ENCODE results near the gene ST13.

The ST13 gene

GRCh38 chr22:40889116-40889515 is 32.7 kb upstream of the ST13 start:
- no peak for TF ChIP-seq CTCF (IDR thresholded peaks at IDR 0.05; ENCODE audit: insufficient read depth, low read length, poor library complexity, severe bottlenecking)

GRCh38 chr22:40878922-40879321 is 22.5 kb upstream of the ST13 start:
- no peak for TF ChIP-seq CTCF (IDR thresholded peaks at IDR 0.05; ENCODE audit: insufficient read depth, low read length, poor library complexity, severe bottlenecking)
- no peak for DNase-seq (ENCODE audit: extremely low read depth, insufficient read length)
- Histone ChIP-seq H3K36me3 (ENCODE audit: control insufficient read depth, insufficient read depth, low read length) (peaks cover 3% of the 10 kb centered on the region), H3K4me3 (replicated peaks; ENCODE audit: low read depth, low read length) (no peak overlapping the region), H3K27me3 (replicated peaks; ENCODE audit: control insufficient read depth, insufficient read depth, low read length) (no peaks in the 10 kb centered on the region)

More at GRCh38 chr22:40889116-40889515, 32.7 kb upstream of the ST13 start:
- Histone ChIP-seq H3K36me3 (ENCODE audit: control insufficient read depth, insufficient read depth, low read length) (no peaks in the 10 kb centered on the region), H3K4me3 (replicated peaks; ENCODE audit: low read depth, low read length) (no peak overlapping the region), H3K27me3 (replicated peaks; ENCODE audit: control insufficient read depth, insufficient read depth, low read length) (no peaks in the 10 kb centered on the region)
- no peak for DNase-seq (ENCODE audit: extremely low read depth, insufficient read length)

- H3K27me3 ChIP-seq (replicated peaks; ENCODE audit: control insufficient read depth, insufficient read depth, low read length), result no peaks in the 10 kb centered on the region
- peaks cover 3% of the 10 kb centered on the region for H3K36me3 ChIP-seq (ENCODE audit: control insufficient read depth, insufficient read depth, low read length)
- no peak overlapping the region for H3K4me3 ChIP-seq (replicated peaks; ENCODE audit: low read depth, low read length)
- DNase-seq (ENCODE audit: extremely low read depth, insufficient read length), result no peak
- TF ChIP-seq CTCF (IDR thresholded peaks at IDR 0.05; ENCODE audit: insufficient read depth, low read length, poor library complexity, severe bottlenecking), result no peak
Measured at GRCh38 chr22:40877488-40877887, 21.0 kb upstream of the ST13 start.

GRCh38 chr22:40876907-40877306 is 20.5 kb upstream of the ST13 start:
- Histone ChIP-seq H3K4me3 (replicated peaks; ENCODE audit: low read depth, low read length) (no peak overlapping the region), H3K36me3 (ENCODE audit: control insufficient read depth, insufficient read depth, low read length) (peaks cover 2% of the 10 kb centered on the region), H3K27me3 (replicated peaks; ENCODE audit: control insufficient read depth, insufficient read depth, low read length) (no peaks in the 10 kb centered on the region)
- no peak for DNase-seq (ENCODE audit: extremely low read depth, insufficient read length)
- TF ChIP-seq CTCF (IDR thresholded peaks at IDR 0.05; ENCODE audit: insufficient read depth, low read length, poor library complexity, severe bottlenecking), result no peak

- H3K27me3 ChIP-seq (replicated peaks; ENCODE audit: control insufficient read depth, insufficient read depth, low read length), result no peaks in the 10 kb centered on the region
Measured at GRCh38 chr22:40875111-40875510, 18.7 kb upstream of the ST13 start.

More at GRCh38 chr22:40875111-40875510, 18.7 kb upstream of the ST13 start:
- Histone ChIP-seq H3K4me3 (replicated peaks; ENCODE audit: low read depth, low read length) (no peak overlapping the region), H3K36me3 (ENCODE audit: control insufficient read depth, insufficient read depth, low read length) (peaks cover 2% of the 10 kb centered on the region)
- no peak for DNase-seq (ENCODE audit: extremely low read depth, insufficient read length)
- no peak for TF ChIP-seq CTCF (IDR thresholded peaks at IDR 0.05; ENCODE audit: insufficient read depth, low read length, poor library complexity, severe bottlenecking)
